GM21529 (cell line): ENCODE measurements around the gene ACTRT2.

Source experiments
- ATAC-seq: cut with Tn5 transposase; IDR thresholded peaks from one replicate; pipeline ENCODE4 v1.9.1; 2021; ENCODE audit not compliant: unreplicated experiment

ACTRT2 gene

GRCh38 chr1:3017440-3018050, 3.7 kb upstream of the ACTRT2 start:
- ATAC-seq: no peak

DNA sequence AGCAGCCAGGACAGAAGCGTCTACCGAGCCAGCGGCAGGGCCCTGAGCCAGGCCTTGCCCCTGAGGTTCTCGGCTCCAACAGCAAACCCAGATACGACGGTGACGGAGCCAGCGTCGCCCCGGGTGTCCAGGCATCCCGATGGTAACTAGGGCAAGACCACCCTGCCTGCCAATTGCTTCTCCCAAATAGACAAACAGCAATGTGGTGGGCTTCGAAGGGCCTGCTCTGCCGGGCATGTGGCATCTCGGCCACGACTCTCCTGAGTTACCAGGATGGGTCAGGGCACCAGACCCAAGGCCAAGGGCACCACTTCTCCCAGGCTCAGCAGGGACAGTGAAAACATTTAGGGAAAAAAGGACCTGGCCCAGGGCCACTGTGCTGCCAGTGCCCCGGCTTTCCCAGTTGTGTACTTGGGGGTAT, 3.2 kb upstream of the ACTRT2 start:
- ATAC-seq: no peak

DNA sequence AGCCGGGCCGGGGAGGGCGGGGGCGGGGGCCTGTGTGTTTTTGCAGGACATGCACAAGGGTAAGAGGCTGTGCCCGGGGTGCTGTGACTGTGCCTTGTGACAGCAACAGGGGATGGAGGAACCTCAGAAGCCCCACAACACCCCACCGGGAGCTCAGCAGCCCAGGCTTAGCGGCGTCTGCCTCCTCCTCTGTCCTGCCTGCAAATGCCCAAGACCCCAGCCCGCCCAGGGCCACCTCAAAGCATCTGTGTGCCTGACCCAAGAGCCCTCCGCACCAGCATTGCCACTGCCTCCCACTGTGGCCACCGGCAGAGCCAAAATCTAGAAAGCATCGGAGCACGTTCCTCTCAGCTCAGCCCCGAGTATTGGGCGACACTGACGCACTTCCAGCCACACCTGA, 2.7 kb upstream of the ACTRT2 start:
- no peak for ATAC-seq

DNA sequence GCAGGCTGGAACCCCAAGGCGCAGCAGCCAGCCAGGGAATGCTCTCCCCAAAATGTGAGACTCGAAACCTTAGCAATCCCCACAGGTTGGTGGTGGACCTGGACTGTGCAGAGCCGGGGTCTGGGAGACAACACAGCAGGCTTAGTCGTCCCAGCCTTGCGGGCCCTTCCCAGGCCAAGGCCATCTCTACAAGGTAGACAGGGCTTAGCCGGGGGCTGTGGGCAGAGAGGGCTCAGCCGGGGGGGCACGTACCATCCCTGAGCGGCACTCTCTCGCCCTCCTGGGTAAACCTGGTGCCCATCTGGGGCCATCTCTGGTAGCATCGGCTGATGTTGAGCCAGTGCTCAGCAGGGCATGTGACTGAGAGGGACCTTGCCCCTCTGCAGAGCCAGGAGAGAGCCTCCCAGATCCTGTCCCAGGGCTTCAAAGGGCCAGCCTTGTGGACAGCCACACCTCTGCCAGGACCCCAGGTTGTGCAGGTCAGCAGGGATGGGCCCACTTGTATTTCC, 2.2 kb upstream of the ACTRT2 start:
- no peak for ATAC-seq

DNA sequence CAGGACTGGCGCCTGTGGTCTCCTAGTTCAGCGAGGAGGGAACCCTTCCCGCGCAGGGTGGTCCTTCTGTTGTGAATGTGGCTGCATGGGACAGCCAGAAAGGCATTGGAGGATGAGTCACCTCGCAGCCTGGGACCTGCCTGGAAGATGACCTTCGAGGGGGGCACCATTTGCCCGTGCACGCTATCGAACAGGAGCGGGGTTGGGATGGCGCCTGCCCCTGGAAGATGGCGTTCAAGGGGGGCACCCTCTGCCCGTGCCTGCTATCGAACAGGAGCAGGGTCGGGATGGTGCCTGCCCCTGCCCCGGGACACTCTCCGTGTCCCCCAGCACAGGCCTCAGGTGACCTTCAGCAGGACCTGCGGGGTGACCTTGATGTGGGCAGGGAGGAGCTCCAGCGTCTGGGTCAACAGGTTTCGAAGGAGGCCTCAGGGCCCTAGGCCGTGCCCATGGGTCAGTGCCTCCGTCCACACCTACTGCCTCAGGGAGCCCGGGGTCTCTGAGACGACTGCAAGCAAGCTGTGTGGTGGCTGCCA, 1.7 kb upstream of the ACTRT2 start:
- ATAC-seq: no peak

DNA sequence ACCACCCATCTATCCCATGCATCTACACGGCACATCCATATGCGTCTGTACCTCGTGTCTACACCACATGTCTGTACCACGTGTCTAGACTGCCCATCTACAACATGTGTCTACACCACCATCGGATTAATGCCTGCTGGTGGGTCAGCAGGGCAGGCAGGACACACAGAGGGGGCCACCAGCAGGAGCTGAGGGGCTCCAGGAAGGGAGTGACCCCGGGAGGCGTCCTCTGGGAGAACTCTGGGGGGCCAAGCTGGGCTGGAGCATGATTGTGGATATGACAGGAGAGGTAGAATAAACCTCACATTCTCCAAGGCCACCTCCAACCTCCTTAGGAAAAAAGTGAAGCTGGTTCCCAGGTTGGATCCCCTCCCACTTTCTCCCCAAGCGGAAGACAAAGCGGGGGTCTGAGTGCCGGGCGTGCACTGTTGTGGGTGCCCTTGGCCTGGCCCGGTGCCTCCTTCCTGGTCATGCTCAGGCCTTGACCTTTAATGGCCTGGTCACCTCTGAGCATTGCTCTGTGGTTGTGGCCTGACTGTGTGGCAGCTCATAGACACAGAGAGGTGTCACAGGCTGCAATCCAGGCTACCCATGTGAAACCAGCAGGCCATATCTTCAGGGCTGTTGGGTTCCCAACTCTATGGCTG, 881 bp upstream of the ACTRT2 start:
- ATAC-seq: no peak

DNA sequence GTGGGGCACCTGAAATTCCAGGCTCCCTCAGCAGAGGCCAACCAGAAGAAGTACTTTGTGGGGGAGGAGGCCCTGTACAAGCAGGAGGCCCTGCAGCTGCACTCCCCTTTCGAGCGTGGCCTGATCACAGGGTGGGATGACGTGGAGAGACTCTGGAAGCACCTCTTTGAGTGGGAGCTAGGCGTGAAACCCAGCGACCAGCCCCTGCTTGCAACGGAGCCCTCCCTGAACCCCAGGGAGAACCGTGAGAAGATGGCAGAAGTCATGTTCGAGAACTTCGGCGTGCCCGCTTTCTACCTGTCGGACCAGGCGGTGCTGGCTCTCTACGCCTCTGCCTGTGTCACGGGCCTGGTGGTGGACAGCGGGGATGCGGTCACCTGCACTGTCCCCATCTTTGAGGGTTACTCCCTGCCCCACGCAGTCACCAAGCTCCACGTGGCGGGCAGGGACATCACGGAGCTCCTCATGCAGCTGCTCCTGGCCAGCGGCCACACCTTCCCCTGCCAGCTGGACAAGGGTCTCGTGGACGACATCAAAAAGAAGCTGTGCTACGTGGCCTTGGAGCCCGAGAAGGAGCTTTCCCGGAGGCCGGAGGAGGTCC, 634 bp downstream of the ACTRT2 start:
- no peak for ATAC-seq

- ATAC-seq: no peak
Measured at GRCh38 chr1:3022511-3022973, 1.3 kb downstream of the ACTRT2 start.

DNA sequence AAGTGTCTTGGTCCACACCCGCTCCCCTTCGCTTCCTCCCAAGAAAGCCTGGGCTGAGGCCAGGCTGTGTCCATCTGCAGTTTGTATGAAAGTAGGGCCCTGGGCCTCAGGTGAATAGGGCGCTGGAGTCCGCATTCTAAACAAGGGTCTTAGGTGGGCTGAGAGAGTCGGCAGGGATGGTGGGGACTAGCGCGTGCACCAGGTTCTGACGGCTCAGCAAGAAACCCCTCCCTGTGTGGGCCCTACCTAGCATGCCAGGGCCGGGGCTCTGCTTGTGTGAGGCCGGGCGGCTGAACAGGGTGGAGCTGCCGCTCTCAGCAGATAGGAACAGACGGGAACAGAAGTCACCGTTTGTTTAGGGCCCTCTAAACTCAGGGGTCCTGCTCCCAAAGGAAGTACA, 1.7 kb downstream of the ACTRT2 start:
- no peak for ATAC-seq

DNA sequence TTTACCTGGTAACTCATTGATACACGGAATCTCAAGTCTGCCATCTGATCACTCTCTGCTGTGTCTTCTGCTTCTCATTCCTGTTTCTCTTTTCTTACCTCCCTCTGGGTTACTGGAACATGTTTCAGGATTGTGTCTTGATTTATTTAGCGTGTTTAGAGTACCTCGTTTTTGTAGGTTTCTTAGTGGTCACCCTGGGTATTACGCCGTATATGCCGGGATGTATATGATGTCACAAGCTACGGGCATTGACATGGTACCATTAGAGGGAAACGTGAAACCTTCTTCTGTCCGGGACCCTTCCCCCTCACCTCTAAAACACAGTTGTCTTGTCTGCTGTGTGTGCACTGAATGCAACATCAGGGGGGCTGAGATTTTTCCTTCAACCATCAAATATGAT, 2.8 kb downstream of the ACTRT2 start:
- no peak for ATAC-seq

DNA sequence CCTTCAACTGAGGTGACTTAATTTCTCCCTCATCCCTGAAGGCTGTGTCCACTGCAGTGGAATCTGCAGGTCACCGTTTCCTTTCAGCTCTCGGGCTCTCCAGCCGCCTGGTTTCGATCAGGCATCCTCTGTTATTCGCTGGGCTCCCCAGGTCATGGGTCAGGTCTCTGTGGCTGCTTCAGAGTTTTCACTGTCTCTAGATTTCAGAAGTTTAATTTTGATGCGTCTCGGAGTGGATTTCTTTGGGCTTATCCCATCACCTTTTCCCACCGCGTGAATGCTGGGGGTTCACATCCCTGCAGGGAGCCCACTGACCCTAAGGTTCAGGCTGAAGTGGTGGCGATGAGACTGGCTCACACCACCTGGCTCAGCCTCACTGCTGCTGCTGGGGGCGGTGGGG, 3.3 kb downstream of the ACTRT2 start:
- ATAC-seq: no peak

DNA sequence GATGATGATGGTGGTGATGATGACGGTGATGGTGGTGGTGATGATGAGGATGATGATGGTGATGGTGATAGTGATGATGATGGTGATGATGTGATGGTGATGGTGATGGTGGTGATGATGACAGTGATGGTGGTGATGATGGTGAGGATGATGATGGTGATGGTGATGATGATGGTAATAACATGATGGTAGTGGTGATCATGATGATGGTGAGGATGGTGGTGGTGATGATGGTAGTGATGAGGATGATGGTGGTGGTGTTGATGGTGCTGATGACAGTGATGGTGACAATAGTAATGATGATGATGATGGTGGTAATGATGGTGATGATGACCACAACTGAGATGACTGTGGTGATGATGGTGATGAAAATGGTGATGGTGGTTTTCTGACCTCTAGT, 4.9 kb downstream of the ACTRT2 start:
- ATAC-seq: no peak

DNA sequence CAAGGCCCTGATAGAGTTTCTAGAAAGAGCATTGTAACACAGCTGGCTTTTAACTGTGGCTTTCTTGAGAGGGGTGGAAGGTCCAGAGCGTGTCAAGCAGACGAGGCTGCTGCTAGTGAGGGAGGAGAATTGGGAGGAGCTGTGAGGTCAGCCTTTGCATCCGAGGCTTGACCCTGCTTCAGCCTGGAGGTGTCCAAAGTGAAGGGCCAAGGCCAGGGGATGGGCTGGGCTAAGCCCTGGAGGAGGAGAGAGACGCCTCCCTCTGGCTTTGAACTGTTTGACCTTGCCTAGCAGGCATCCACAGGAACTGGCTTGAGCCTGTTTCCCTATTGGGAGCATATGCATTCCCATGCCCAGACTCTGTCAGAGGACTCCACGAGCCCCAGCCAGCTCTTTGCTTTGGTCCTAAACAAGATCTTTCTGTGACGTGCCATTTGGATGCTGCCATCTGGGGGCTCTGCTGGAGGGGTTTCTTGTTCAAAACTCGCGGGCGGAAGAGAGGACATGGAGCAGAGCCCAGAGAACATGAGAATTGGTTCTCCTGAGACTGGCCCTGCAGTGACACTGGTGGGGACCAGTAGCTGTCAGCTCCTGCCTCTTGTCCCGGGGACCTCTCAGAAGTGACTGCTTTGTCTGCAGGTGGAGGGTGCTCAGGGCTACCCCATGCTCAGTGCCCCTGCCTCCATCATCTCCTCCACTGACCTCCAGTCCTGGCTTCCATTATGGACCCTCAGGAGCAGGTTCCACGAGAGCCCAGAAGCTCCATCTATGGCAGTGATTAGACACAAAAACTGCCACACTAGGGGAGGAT, 5.5 kb downstream of the ACTRT2 start:
- no peak for ATAC-seq

GRCh38 chr1:3027611-3028371, 6.5 kb downstream of the ACTRT2 start:
- no peak for ATAC-seq

- ATAC-seq: no peak
Measured at GRCh38 chr1:3028531-3029282, 7.4 kb downstream of the ACTRT2 start.

GRCh38 chr1:3029481-3029961, 8.3 kb downstream of the ACTRT2 start:
- no peak for ATAC-seq

DNA sequence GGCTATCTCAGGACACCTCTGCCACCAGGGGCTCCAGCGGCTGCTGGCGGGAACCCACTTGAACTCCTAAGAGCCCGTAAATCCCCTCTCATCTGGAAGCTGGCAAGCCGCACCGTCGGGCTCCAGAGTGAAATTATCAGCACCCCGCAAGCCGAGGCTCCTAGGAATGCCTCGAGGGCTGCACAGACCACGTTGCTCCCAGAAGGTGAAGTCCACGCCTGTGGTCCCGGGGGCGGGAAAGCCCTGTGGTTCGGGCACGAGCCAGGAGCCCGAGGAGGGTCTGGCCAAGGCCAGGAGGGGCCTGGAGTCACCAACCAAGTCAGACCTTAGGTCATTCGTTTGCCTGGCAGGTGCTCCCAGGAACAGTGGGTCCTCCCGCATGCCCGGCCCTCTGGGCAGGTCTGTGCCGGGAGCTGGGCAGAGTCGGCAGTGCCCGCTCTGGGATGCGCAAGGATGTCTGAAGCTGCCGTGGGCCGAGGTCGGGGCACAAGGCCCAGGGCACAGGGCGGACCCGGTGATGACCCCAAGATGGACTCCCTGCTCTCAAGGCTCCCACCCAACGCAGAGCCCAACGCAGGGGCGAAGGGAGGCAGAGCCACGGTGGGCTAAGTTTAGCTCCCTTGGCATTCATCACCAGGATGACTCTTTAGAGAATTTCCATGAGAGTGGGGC, 8.9 kb downstream of the ACTRT2 start:
- ATAC-seq: no peak

DNA sequence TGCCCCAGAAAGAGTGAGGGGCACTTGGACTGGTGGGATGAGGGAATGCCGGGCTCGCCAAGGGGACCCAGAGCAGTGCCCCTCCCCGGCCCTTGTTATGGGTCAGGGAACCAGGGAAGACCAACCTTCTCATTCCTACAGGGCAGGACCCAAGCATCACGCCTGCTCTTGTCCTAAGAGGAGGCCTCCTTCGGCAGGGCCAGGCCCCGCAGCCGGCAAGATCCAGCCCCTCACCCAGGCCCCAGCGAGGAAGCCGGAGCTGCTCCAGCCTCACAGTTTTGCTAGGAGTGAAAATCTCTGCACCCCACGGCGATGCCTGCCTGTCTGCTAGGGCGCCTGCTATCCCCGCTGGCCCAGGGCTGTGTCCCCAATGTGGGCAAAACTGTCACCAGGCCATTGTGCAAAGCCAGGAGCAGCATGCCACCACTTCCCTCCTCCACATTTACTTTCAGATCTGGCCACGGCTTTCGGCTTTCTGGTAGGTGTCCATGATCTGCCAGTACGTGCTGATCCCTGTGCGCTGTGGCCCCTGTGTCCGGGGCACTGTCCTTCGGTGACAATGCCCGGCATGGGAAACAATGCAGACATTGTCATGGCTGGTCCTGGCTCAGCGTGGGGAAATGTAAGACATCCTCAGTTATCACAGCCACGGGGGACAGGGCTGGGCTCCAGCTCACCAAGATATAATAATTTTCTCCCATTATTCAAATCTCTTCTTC, 9.6 kb downstream of the ACTRT2 start:
- ATAC-seq: no peak
